Activated CD8-positive, alpha-beta T cell treated with anti-CD3 and anti-CD28 coated beads, Interleukin-2, amount 10 ng/mL, durations not matched to agents 7 days and 5 days (primary cell): ENCODE measurements around the gene HSD17B2. TPM values are rescaled to one million over a fixed set of nuclear protein-coding genes. Genes with fewer than 3 reads are reported as not detected.

Source experiments
- ATAC-seq: fragments of 150-1000 bp; cut with Tn5 transposase; one replicate; pipeline ENCODE4 v1.10.0; 2021; ENCODE audit warnings: moderate library complexity
- CTCF ChIA-PET: fragments of 350-600 bp; sonication (Branson Sonifier 250); formaldehyde crosslinking; loops from one replicate; lab custom pipeline; 2021; ENCODE audit warnings: antibody characterized with exemption; lab: Charles Lee
- POLR2A ChIA-PET: fragments of 350-600 bp; sonication (Branson Sonifier 250); formaldehyde crosslinking; loops from one replicate; lab custom pipeline; 2021; ENCODE audit warnings: antibody characterized with exemption; lab: Charles Lee
- DNase-seq: peaks from one replicate; pipeline ENCODE4 v3.0.0-alpha.2; 2020
- H3K27ac Mint-ChIP-seq: one replicate; pipeline ENCODE4 v1.8.0; 2021; ENCODE audit warnings: mild to moderate bottlenecking, mixed read lengths
- H3K27me3 Mint-ChIP-seq: one replicate; pipeline ENCODE4 v1.8.0; 2021; ENCODE audit warnings: low read depth, mixed read lengths
- H3K36me3 Mint-ChIP-seq: one replicate; pipeline ENCODE4 v1.8.0; 2021; ENCODE audit warnings: low read depth, mixed read lengths
- H3K4me1 Mint-ChIP-seq: one replicate; pipeline ENCODE4 v1.8.0; 2021; ENCODE audit warnings: low read depth, mixed read lengths
- H3K4me3 Mint-ChIP-seq: one replicate; pipeline ENCODE4 v1.8.0; 2021; ENCODE audit warnings: mild to moderate bottlenecking, mixed read lengths
- H3K9me3 Mint-ChIP-seq: one replicate; pipeline ENCODE4 v1.8.0; 2022; ENCODE audit warnings: mixed read lengths; ENCODE audit not compliant: insufficient read depth
- total RNA-seq, 2 experiments: library from RNA; stranded (reverse); gene quantifications; one replicate each; pipeline ENCODE4 v1.2.3, GENCODE V29; 2021

Gene HSD17B2
- total RNA-seq, 2 experiments from 2014 or later = not detected

DNA sequence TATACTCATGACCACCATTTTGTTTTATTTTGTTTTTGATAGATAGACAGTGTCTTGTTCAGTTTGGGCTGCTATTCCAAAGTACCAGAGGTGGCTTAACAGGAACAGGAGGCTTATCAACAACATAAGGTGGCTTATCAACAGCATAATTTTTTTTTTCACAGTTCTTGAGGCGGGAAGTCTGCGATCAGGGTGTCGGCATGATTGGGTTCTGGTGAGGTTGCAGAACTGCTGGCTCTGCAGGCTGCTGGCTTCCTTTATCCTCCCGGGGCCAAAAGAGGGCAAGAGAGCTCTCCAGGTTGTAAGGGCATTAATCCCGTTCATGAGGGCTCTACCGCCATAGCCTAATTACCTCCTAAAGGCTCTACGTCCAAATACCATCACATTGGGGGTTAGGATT lies 11.8 kb upstream of the HSD17B2 start:
- H3K9me3 Mint-ChIP-seq = no peaks in the 10 kb centered on the region
- no peak for DNase-seq
- no peaks in the 10 kb centered on the region for H3K36me3 Mint-ChIP-seq
- peaks cover 14% of the 10 kb centered on the region for H3K27me3 Mint-ChIP-seq
- no peak for ATAC-seq
- no peak overlapping the region for H3K4me3 Mint-ChIP-seq
- POLR2A ChIA-PET = no interaction called here
- H3K27ac Mint-ChIP-seq = no peak overlapping the region
- no peaks in the 10 kb centered on the region for H3K4me1 Mint-ChIP-seq
- CTCF ChIA-PET = no interaction called here

DNA sequence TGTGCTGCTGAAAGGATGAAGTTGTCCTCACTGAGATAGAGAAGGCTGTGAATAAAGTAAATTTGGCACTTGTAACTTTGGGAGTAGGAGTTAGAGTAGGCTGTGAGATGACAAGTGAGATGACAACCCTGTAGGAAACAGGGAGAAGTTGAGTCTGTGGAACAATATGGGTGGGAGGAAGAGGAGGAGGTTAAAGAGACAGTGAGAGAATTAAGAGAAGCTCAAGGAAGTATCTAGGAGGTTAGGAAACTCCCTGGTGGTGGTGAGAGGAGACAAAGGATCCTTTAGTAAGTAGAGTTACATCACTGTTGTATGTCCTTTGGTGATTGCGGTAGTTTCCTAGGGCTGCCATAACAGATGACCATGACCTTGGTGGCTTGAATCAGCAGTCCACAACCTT lies 10.7 kb upstream of the HSD17B2 start:
- no peaks in the 10 kb centered on the region for H3K9me3 Mint-ChIP-seq
- H3K4me3 Mint-ChIP-seq = no peak overlapping the region
- DNase-seq = no peak
- no peak overlapping the region for H3K27ac Mint-ChIP-seq
- POLR2A ChIA-PET = no interaction called here
- H3K36me3 Mint-ChIP-seq = no peaks in the 10 kb centered on the region
- H3K4me1 Mint-ChIP-seq = no peaks in the 10 kb centered on the region
- no peak for ATAC-seq
- CTCF ChIA-PET = no interaction called here
- H3K27me3 Mint-ChIP-seq = peaks cover 12% of the 10 kb centered on the region

DNA sequence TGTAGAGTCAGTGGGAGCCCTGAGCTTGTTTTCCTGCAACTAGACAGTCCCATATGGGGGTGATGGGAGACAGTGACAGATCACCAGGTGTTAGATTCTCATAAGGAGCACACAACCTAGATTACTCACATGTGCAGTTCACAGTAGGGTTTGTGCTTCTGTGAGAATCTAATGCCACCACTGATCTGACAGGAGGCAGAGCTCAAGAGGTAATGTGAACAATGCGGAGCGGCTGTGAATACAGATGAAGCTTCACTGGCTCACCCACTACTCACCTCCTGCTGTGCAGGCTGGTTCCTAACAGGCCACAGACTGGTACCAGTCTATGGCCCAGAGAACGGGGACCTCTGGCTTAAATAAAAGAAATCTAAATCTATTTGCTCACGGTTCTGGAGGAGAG lies 10.2 kb upstream of the HSD17B2 start:
- Mint-ChIP-seq H3K4me1 (no peaks in the 10 kb centered on the region), H3K4me3 (no peak overlapping the region), H3K27me3 (peaks cover 12% of the 10 kb centered on the region), H3K36me3 (no peaks in the 10 kb centered on the region), H3K9me3 (no peaks in the 10 kb centered on the region), H3K27ac (no peak overlapping the region)
- ChIA-PET POLR2A (no interaction called here), CTCF (no interaction called here)
- DNase-seq = no peak
- no peak for ATAC-seq

DNA sequence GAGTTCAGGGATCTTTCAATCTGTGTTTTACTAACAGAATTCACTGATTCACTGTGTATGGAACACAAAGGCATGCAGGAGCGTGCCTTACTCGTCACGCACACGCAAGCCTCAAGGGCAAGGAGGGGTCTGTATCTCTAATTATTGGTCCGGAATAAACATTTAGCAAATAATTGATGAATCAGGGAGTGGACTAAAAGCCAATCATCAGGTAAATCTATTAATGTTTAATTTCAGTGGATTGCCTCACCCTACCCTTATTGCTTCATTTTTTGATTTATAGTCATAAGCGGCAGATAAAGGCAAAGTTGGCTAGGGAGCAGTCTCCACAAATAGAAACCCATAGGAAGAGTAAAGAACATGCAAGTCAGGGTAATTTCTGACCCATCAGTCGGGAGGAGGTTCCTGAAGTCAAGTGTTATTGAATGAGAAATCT lies 7.4 kb upstream of the HSD17B2 start:
- ChIA-PET POLR2A (no interaction called here), CTCF (no interaction called here)
- H3K4me3 Mint-ChIP-seq = no peak overlapping the region
- no peaks in the 10 kb centered on the region for H3K9me3 Mint-ChIP-seq
- DNase-seq (no peak), ATAC-seq (no peak)
- H3K4me1 Mint-ChIP-seq = no peaks in the 10 kb centered on the region
- no peaks in the 10 kb centered on the region for H3K36me3 Mint-ChIP-seq
- no peak overlapping the region for H3K27ac Mint-ChIP-seq
- peaks cover 10% of the 10 kb centered on the region for H3K27me3 Mint-ChIP-seq

DNA sequence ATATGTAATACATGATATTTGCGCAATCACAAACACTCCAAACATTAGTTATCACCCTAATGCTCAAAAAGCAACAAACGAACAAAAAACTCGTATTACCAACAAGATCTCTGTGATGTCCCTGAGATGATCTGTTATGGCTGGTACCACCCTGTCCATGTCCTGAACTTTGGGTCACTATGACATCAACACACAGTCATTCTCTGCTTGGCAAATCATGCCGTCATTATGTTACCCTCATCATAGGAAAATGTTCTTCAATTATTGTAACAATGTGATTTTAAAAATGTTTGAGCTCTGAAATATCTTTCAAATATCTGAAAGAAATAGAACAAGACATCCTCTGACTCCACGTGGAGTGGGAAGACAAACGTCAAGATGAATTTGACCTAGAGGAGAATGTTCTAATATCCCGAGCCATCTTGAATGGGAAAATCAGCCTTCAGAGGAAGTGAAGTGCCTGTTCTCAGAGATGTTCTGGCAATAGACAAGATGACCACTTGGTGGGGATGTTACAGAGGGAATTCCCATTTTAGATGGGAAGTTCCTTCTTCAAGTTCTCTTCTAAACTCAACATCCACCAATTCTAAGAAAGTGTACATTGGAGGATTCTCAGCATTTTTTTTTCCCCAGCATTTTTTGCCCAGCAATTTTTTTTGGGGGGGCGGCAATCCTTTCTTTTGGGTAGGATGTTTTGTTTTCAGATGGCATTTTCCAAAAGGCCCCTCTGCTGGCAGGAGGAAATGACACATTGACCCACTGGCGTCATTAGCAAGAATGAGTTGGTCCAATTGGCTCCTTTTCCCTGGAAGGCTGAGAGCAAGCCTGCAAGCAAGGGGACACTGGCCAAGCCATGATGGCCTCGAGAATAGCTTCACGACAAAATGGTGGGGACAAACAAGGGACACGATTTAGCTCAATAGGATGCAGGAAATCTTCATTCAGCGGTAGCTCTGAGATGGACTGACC lies 3.7 kb upstream of the HSD17B2 start:
- Mint-ChIP-seq H3K4me1 (no peaks in the 10 kb centered on the region), H3K27ac (no peak overlapping the region), H3K27me3 (peaks cover 19% of the 10 kb centered on the region), H3K36me3 (no peaks in the 10 kb centered on the region), H3K4me3 (no peak overlapping the region), H3K9me3 (no peaks in the 10 kb centered on the region)
- POLR2A ChIA-PET = no interaction called here
- CTCF ChIA-PET = interaction anchor here (1.1 kb wide), 1 partner anchor 199 kb away, joined by 5 read pairs; no protein-coding TSS in a partner anchor
- ATAC-seq (no peak), DNase-seq (no peak)

DNA sequence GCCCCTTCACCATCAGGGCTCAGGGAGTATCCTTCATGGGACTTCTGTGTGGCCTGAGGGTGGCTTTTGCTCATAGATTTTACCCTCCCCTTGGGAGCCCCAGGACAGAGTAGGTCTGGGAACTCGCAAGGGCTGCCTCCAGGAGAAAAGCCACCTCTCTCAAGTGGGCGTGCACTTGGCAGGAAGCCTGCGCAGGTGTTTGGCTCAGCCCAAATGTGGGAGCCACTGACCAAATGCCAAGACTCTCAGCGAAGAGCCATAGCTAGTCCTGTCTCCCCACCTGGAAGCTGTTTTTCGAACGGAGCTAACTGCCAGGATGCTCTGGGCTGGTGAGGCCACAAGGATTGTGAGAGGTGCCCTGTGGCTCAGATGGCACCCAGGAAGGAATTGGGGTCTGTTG lies 2.0 kb upstream of the HSD17B2 start:
- Mint-ChIP-seq H3K27me3 (peaks cover 22% of the 10 kb centered on the region), H3K4me1 (no peaks in the 10 kb centered on the region), H3K36me3 (no peaks in the 10 kb centered on the region), H3K9me3 (no peaks in the 10 kb centered on the region), H3K27ac (no peak overlapping the region), H3K4me3 (no peak overlapping the region)
- ATAC-seq (no peak), DNase-seq (no peak)
- ChIA-PET CTCF (interaction anchor here (1.1 kb wide), 1 partner anchor 197 kb away, joined by 5 read pairs; no protein-coding TSS in a partner anchor), POLR2A (no interaction called here)

DNA sequence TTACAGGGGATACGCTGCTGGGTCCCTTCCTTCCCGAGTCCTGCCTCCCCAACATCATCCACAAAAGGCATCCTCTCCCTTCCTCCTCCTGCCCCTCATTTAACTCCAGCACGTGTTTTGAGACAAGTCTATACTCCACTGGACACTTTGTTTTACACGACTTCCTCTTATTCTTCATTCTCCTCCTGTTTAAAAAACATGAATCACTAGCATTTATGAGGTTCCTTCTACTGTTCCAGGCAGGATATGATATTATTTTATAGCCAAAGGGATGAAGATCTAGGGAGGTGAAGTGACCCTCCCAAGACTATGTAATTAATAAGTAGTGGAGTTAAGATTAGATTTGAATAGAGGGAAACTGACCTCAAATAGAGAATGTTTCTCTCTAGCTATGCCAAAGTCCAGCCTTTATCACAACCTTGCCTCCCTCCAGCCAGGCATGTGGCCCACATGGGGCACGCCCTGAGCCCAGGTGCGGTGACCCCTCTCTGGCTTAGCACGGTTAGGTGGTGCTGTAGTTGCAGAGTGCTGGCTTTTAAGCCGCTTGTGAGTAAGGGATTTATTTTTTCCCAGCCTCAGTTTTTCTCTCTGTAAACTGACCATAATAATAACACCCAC lies 1.3 kb upstream of the HSD17B2 start:
- no peak for ATAC-seq
- ChIA-PET POLR2A (no interaction called here), CTCF (no interaction called here)
- H3K4me3 Mint-ChIP-seq = no peak overlapping the region
- H3K9me3 Mint-ChIP-seq = no peaks in the 10 kb centered on the region
- DNase-seq = no peak
- peaks cover 26% of the 10 kb centered on the region for H3K27me3 Mint-ChIP-seq
- H3K4me1 Mint-ChIP-seq = no peaks in the 10 kb centered on the region
- H3K36me3 Mint-ChIP-seq = no peaks in the 10 kb centered on the region
- H3K27ac Mint-ChIP-seq = no peak overlapping the region

DNA sequence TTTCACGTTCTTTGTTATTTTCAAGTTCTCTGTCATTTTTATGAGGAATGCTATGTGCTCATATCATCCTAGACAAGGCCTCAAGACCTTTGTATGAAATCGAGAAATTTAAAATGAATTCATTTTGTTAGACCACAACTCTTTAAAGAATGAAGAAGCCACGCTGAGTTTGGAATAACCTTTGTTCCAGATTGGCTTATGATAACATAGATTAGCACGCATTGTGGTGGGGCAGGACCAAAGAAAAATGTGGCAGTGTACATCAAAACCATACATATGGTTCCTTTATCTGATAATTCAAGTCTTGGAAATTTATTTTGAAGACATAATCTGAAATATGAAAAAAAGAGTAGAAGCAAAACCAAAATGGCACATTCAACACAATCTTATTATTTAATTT lies 2.2 kb downstream of the HSD17B2 start:
- Mint-ChIP-seq H3K27me3 (peaks cover 34% of the 10 kb centered on the region), H3K36me3 (no peaks in the 10 kb centered on the region), H3K9me3 (no peaks in the 10 kb centered on the region), H3K27ac (no peak overlapping the region), H3K4me3 (no peak overlapping the region), H3K4me1 (no peaks in the 10 kb centered on the region)
- CTCF ChIA-PET = interaction anchor here (0.6 kb wide), 1 partner anchor 832 kb away, joined by 3 read pairs; no protein-coding TSS in a partner anchor
- POLR2A ChIA-PET = no interaction called here
- ATAC-seq (no peak), DNase-seq (no peak)

DNA sequence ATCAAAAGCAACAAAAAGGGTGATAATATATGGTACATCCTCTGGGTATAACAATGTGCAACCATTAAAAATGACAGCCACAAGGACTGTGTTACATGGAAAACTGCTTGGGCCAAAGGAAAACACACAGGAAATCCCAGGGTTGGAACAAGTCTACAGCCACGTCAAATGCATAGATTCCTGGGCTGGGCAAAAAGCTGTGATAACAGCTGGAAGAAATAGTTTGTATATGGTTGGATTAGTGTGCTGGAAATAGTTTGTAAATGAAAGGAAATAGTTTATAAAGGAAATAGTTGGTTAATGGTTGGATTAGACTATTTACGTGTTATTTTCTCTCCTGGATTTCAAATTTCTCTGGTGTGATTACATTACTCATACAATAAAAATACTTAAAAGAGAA lies 2.6 kb downstream of the HSD17B2 start:
- H3K27me3 Mint-ChIP-seq = peaks cover 34% of the 10 kb centered on the region
- no peaks in the 10 kb centered on the region for H3K9me3 Mint-ChIP-seq
- ATAC-seq (no peak), DNase-seq (no peak)
- no peak overlapping the region for H3K4me3 Mint-ChIP-seq
- CTCF ChIA-PET = no interaction called here
- no peak overlapping the region for H3K27ac Mint-ChIP-seq
- H3K36me3 Mint-ChIP-seq = no peaks in the 10 kb centered on the region
- POLR2A ChIA-PET = no interaction called here
- H3K4me1 Mint-ChIP-seq = no peaks in the 10 kb centered on the region

DNA sequence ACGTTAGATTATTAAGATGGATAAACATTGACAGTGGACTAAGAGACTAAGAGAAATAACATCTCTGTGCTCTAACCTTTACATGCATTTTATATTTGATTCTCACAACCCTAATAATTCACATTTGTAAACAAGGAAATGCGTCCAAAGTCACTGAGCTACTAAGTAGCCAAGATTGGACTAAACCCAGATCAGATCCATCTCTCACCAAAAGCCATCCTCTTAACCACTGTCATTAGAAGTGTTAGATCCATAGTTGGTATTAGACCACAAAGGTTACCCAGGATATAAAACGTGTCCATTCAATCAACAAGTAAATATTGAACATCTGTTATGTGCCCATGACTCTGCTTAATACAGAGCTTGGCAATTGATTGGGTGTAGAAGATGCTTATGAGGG lies 5.2 kb downstream of the HSD17B2 start:
- Mint-ChIP-seq H3K4me1 (no peaks in the 10 kb centered on the region), H3K27me3 (peaks cover 23% of the 10 kb centered on the region), H3K9me3 (no peaks in the 10 kb centered on the region), H3K4me3 (no peak overlapping the region), H3K36me3 (no peaks in the 10 kb centered on the region), H3K27ac (no peak overlapping the region)
- POLR2A ChIA-PET = no interaction called here
- ATAC-seq (no peak), DNase-seq (no peak)
- CTCF ChIA-PET = interaction anchor here (2.0 kb wide), 1 partner anchor 20 kb away, joined by 4 read pairs; no protein-coding TSS in a partner anchor

DNA sequence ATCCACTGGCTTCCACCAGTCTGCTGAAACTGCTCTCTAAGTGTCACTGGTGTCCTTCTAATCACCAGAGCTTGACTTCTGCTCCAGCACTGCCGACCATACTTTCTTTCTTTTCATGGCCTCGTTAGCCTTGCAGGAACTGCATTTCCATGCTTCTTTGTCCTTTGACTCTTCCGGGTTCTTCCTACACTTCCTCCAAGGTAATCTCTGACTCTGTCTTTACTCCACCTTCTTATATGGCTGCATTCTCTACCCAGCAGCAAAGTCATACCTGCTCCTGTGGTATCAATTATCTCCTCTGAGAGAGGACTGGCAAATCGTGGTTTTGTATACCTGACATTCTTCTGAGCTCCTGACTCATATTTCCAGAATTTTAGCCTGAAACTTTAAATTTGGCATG lies 6.5 kb downstream of the HSD17B2 start:
- ChIA-PET POLR2A (no interaction called here), CTCF (interaction anchor here (2.0 kb wide), 1 partner anchor 19 kb away, joined by 4 read pairs; no protein-coding TSS in a partner anchor)
- H3K4me1 Mint-ChIP-seq = no peaks in the 10 kb centered on the region
- ATAC-seq (no peak), DNase-seq (no peak)
- H3K4me3 Mint-ChIP-seq = no peak overlapping the region
- no peaks in the 10 kb centered on the region for H3K36me3 Mint-ChIP-seq
- H3K27ac Mint-ChIP-seq = no peak overlapping the region
- H3K27me3 Mint-ChIP-seq = peaks cover 22% of the 10 kb centered on the region
- no peaks in the 10 kb centered on the region for H3K9me3 Mint-ChIP-seq

DNA sequence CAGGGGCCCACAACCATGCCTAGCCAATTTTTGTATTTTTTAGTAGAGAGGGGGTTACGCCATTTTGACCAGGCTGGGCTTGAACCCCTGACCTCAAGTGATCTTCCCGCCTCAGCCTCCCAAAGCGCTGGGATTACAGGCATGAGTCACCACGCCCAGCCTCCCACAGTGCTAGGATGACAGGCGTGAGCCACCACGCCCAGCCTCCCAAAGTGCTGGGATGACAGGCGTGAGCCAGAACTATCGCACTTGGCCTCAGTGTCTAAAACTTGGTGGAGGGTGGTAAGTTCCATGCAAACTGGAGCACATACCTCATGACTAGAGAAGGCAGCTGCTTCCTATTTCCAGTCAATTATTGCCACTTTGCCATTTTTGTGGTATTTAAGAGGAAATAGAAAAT lies 7.1 kb downstream of the HSD17B2 start:
- no peaks in the 10 kb centered on the region for H3K9me3 Mint-ChIP-seq
- no peak overlapping the region for H3K27ac Mint-ChIP-seq
- ChIA-PET CTCF (no interaction called here), POLR2A (no interaction called here)
- no peaks in the 10 kb centered on the region for H3K36me3 Mint-ChIP-seq
- no peaks in the 10 kb centered on the region for H3K4me1 Mint-ChIP-seq
- H3K27me3 Mint-ChIP-seq = peaks cover 23% of the 10 kb centered on the region
- H3K4me3 Mint-ChIP-seq = no peak overlapping the region
- ATAC-seq = no peak
- no peak for DNase-seq
